IPS-20b (cell line): ENCODE data around the gene SLC39A11.

Experiments used
- H3K27ac ChIP-seq: one replicate; pipeline ENCODE4 v1.5.1; 2013; ENCODE audit warnings: low read length
- H3K27me3 ChIP-seq: 2 replicates; pipeline ENCODE4 v1.6.1; 2013; ENCODE audit warnings: mild to moderate bottlenecking, low read length, inconsistent platforms; ENCODE audit not compliant: insufficient read depth
- H3K36me3 ChIP-seq: 2 replicates; pipeline ENCODE4 v1.6.1; 2013; ENCODE audit warnings: low read depth, mild to moderate bottlenecking, inconsistent platforms, low read length, moderate library complexity; ENCODE audit not compliant: insufficient read depth
- H3K4me1 ChIP-seq: 2 replicates; pipeline ENCODE4 v1.6.1; 2013; ENCODE audit warnings: mild to moderate bottlenecking, control low read depth, inconsistent platforms, low read length, moderate library complexity; ENCODE audit not compliant: insufficient read depth
- H3K4me3 ChIP-seq: 2 replicates; pipeline ENCODE4 v1.5.1; 2013; ENCODE audit warnings: mild to moderate bottlenecking, low read length, inconsistent platforms
- H3K9ac ChIP-seq: 2 replicates; pipeline ENCODE4 v1.6.1; 2013; ENCODE audit warnings: low read depth, mild to moderate bottlenecking, inconsistent platforms, low read length, moderate library complexity
- H3K9me3 ChIP-seq: 2 replicates; pipeline ENCODE4 v1.6.1; 2013; ENCODE audit warnings: mild to moderate bottlenecking, low read depth, low read length, inconsistent platforms; ENCODE audit not compliant: insufficient read depth

SLC39A11 gene

DNA sequence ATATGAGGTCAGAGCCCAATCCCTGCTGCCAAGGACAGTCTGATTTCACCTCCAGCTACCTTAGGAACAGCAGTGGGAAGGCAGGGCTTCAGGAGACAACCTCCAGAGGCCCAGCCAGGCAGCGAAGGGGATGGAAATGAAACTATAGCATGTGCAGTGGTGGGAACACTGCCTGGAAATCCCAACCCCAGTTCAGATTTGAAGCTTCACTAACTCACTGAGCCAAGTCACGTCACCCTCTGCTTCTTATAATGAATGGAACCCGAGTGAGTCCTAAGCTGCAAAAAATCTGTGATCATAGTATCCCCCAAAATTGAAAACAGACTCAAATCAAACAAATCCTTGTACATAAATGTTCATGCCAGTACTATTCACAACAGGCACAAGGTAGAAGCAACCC is 36.0 kb upstream of the SLC39A11 start:
- H3K9ac ChIP-seq = no peak overlapping the region
- no peaks in the 10 kb centered on the region for H3K9me3 ChIP-seq
- H3K27ac ChIP-seq = no peak overlapping the region
- no peaks in the 10 kb centered on the region for H3K27me3 ChIP-seq
- peaks cover 17% of the 10 kb centered on the region; the same call in 1 of the 2 replicates for H3K4me1 ChIP-seq
- no peak overlapping the region for H3K4me3 ChIP-seq
- no peaks in the 10 kb centered on the region for H3K36me3 ChIP-seq

DNA sequence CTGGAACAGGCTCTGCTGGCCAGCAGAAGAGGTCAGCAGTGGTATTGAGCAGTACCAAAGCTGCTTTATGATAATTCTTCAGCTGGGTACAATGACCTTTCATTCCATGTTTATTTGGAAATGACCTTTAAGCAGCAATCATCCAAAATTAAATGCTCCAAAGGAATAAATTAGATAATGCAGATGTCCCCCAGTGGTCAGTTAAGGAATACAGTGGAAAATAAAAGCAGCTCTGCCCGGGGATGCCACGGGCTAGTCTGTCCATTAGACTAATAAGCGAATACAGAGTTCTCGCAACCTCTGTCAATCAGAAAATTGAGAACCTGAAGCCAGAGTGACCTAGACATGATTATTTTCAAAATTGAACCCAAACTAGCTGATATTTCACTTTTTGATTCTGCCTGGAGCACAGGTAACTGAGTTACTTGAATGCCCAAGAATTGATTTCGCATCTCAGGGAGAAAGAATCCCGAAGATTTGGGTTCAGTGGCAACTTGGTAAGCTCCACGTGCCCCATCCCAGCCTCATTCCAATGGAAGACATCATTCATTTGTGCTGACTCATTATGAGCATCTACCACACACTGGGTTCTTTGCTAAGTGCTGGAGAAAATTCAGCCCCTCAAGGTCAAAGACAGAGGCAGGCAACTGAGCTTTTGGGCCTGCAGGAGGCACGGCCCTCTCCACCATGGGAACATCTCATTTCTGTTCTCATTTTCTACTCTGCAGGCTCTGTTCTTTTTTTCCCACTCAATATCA is 34.4 kb upstream of the SLC39A11 start:
- Histone ChIP-seq H3K27me3 (no peaks in the 10 kb centered on the region), H3K4me1 (peaks cover 13% of the 10 kb centered on the region; the same call in 1 of the 2 replicates), H3K9me3 (no peaks in the 10 kb centered on the region), H3K27ac (no peak overlapping the region), H3K36me3 (no peaks in the 10 kb centered on the region), H3K4me3 (no peak overlapping the region), H3K9ac (no peak overlapping the region)

DNA sequence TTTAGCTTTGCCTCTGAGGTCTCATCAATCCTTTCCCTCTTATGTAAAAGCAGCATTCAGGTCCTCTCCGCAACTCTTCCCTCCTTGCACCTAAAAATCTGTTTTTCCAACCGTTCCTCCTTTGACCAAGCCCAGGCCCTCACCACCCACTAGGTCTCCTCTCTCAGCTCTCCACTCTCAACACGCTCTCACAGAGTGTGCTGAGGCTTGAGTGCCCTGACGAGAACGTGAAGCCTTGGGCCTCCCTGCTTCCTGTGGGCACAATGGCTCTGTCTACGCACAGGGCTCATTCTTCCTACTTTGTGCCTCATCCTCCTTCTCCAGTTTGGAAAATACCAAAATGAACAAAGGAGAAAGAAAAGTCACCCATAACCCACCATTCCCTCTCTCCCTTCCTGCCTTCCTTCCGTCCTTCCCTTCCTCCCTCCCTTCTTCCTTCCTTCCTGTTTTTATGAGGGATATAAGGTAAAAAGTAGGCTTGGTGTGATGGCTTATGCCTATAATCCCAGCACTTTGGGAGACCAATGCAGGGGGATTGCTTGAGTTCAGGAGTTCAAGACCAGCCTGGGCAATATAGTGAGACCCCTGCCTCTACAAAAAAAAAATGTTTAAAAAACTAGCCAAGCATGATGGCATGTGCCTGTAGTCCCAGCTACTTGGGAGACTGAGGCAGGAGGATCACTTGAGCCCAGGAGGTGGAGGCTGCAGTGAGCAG is 31.3 kb upstream of the SLC39A11 start:
- no peak overlapping the region for H3K9ac ChIP-seq
- H3K4me3 ChIP-seq = no peak overlapping the region
- H3K9me3 ChIP-seq = no peaks in the 10 kb centered on the region
- no peaks in the 10 kb centered on the region for H3K36me3 ChIP-seq
- H3K4me1 ChIP-seq = no peaks in the 10 kb centered on the region
- H3K27me3 ChIP-seq = no peaks in the 10 kb centered on the region
- H3K27ac ChIP-seq = no peak overlapping the region

DNA sequence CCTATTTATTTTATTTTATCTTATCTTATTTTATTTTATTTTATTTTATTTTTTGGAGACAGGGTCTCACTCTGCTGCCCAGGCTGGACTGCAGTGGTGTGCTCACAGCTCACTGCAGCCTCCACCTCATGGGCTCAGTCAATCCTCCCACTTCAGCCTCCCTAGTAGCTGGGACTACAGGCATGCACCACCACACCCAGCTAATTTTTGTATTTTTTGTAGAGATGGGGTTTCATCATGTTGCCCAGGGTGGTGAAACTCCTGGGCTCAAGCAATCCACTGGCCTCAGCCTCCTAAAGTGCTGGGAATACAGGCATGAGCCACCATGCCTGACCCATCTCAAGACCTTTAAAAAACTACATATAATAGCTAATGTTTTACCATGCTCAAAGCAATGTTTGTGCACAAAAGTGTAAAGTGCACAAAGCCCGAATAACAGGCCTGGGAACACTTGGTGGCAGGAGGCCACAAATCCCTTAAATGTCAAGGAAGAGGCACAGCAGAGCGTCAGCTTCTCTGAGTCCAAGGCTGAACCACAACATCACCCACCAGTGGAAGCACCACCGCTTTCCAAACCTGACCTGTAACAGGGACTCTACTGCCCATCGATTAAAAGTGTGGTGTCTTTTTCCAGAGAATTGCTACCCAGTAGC is 30.6 kb upstream of the SLC39A11 start:
- Histone ChIP-seq H3K9ac (no peak overlapping the region), H3K27me3 (no peaks in the 10 kb centered on the region), H3K4me3 (no peak overlapping the region), H3K27ac (no peak overlapping the region), H3K4me1 (no peaks in the 10 kb centered on the region), H3K9me3 (no peaks in the 10 kb centered on the region), H3K36me3 (no peaks in the 10 kb centered on the region)

DNA sequence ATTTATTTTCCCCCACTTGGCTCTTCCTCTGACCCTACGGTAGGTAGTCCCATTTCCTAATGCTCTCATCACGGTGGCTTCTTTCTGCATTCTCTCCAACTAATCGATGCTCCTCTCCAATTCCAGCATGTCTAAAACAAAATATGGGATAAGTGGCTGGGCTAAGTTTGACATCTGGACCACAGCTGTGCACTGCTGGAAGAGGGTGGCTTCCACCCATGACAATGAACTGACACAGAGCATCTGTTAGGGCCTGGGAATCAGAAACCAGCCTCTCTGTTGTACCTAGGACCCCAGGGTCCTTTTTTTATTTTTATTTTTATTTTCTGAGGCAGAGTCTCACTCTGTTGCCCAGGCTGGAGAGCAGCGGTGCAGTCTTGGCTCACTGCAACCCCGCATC is 29.0 kb upstream of the SLC39A11 start:
- H3K27me3 ChIP-seq = no peaks in the 10 kb centered on the region
- no peaks in the 10 kb centered on the region for H3K4me1 ChIP-seq
- H3K36me3 ChIP-seq = no peaks in the 10 kb centered on the region
- no peak overlapping the region for H3K4me3 ChIP-seq
- H3K9ac ChIP-seq = no peak overlapping the region
- H3K27ac ChIP-seq = no peak overlapping the region
- no peaks in the 10 kb centered on the region for H3K9me3 ChIP-seq

DNA sequence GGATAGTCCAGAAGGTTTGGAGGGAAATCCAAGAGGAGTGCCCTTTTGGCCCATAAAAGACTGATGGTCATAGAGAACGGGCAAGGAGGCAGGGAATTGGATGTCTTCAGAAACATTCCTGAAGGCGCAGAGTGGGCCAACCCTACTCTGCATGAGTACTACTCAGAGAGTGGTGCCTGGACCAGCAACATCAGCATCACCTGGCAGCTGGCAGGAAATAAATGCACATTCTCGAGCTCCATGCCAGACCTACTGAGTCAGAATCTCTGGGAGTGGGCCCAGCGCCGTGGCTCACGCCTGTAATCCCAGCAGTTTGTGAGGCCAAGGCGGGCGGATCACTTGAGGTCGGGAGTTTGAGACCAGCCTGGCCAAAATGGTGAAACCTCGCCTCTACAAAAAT is 27.1 kb upstream of the SLC39A11 start:
- H3K36me3 ChIP-seq = no peaks in the 10 kb centered on the region
- H3K27ac ChIP-seq = no peak overlapping the region
- H3K9me3 ChIP-seq = no peaks in the 10 kb centered on the region
- no peak overlapping the region for H3K9ac ChIP-seq
- H3K27me3 ChIP-seq = no peaks in the 10 kb centered on the region
- H3K4me1 ChIP-seq = no peaks in the 10 kb centered on the region
- no peak overlapping the region for H3K4me3 ChIP-seq

DNA sequence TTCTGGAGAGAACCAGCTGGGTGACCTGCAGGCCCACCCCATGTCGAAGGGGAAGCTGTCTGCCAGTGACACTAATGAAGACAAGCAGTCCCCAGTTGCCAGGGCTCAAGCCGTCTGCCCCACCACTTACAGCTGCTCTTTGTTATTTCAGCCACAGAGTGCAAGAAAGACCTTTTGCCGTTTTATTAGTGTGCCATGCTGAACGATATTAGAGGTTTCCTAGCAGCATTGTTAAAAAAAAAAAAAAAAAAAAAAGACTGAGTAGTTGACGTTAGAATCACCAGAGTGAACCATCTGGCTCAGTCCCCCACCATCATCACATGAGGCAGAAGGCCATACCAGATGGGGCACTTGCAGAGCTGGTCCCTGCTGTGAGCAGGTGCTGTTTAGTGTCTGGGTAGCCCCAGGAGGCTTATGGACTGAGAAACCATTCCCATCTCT is 26.5 kb upstream of the SLC39A11 start:
- Histone ChIP-seq H3K4me1 (no peaks in the 10 kb centered on the region), H3K4me3 (no peak overlapping the region), H3K36me3 (no peaks in the 10 kb centered on the region), H3K27ac (no peak overlapping the region), H3K27me3 (no peaks in the 10 kb centered on the region), H3K9ac (no peak overlapping the region), H3K9me3 (no peaks in the 10 kb centered on the region)

DNA sequence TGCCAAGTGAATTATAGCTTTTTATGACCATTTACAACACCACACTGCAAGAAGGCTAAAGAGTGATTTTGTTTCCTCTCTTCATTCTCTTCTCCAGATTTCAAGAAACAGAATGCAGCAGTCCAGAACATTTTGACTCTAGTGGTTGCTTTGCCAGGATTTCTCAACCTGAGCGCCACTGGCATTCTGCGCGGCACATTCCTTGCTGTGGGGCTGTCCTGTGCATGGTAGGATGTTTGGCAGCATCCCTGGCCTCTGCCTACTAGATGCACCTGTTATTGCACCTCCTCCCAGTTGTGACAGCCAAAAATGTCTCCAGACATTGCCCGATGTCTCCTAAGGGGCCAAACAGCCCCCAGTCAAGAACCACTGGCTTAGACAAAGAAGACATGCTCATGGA is 25.7 kb upstream of the SLC39A11 start:
- H3K27me3 ChIP-seq = no peaks in the 10 kb centered on the region
- H3K27ac ChIP-seq = no peak overlapping the region
- no peak overlapping the region for H3K4me3 ChIP-seq

DNA sequence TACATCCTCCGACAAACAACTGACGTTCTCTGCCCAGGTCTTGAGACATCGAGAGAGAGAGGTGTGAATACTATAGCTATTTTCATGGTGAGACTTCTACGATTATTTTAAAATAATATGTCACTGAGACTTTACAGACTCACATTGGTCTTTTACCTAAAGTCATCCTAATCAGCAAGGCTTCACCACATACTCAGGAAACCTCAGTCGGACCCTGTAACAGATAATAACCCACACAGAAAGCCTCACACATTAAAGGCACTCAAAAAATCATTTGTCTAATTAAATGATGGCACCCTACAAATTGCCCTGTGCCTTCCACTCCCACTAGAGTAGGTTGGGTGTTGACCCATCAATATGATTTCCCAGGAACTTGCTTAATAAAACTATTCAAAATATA is 19.8 kb upstream of the SLC39A11 start:
- Histone ChIP-seq H3K36me3 (no peaks in the 10 kb centered on the region), H3K9ac (no peak overlapping the region), H3K9me3 (no peaks in the 10 kb centered on the region), H3K4me3 (no peak overlapping the region), H3K27me3 (no peaks in the 10 kb centered on the region), H3K4me1 (no peaks in the 10 kb centered on the region), H3K27ac (no peak overlapping the region)

More for the DNA sequence above, 25.7 kb upstream of the SLC39A11 start:
- no peaks in the 10 kb centered on the region for H3K4me1 ChIP-seq
- H3K9ac ChIP-seq = no peak overlapping the region
- H3K9me3 ChIP-seq = no peaks in the 10 kb centered on the region
- no peaks in the 10 kb centered on the region for H3K36me3 ChIP-seq

DNA sequence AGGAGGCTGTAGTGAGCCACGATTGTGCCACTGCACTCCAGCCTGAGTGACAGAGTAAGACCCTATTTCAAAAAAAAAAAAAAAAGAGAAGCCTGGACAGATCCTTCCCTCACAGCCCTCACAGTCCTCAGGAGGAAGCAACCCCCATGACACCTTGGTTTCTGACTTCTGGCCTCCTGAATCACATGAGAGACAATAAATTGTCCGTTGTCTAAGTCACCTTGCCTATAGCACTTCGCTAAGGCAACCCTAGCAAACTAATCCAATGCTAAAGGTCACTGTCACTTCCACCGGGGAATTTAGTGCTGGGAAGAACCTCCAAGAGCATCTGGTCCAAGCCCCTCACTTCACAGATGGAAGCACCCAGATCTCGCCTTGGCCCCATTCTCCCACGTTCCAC is 18.9 kb upstream of the SLC39A11 start:
- Histone ChIP-seq H3K9ac (no peak overlapping the region), H3K27me3 (no peaks in the 10 kb centered on the region), H3K4me1 (no peaks in the 10 kb centered on the region), H3K9me3 (no peaks in the 10 kb centered on the region), H3K27ac (no peak overlapping the region), H3K4me3 (no peak overlapping the region), H3K36me3 (no peaks in the 10 kb centered on the region)

DNA sequence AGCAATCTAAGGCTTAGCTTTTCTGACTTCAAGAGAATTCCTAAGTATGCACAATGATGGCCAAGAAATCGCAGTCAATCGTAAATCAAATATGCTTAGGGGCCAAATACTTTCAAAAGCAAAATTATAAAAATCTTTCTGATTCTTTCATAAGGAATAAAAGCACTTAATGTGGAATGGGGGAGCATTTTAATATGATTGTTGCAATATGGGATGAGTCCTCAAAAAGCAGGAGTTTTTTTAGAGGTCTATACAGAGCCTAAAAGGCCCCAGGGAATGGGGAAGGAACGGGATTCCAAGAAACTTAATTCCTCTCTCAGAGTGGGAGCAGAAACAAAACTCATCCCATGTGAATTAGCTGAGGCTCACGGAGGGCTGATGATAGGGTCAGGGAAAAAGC is 14.7 kb upstream of the SLC39A11 start:
- Histone ChIP-seq H3K27me3 (no peaks in the 10 kb centered on the region), H3K4me3 (no peak overlapping the region), H3K9me3 (no peaks in the 10 kb centered on the region), H3K9ac (no peak overlapping the region), H3K27ac (no peak overlapping the region), H3K36me3 (no peaks in the 10 kb centered on the region), H3K4me1 (no peaks in the 10 kb centered on the region)

DNA sequence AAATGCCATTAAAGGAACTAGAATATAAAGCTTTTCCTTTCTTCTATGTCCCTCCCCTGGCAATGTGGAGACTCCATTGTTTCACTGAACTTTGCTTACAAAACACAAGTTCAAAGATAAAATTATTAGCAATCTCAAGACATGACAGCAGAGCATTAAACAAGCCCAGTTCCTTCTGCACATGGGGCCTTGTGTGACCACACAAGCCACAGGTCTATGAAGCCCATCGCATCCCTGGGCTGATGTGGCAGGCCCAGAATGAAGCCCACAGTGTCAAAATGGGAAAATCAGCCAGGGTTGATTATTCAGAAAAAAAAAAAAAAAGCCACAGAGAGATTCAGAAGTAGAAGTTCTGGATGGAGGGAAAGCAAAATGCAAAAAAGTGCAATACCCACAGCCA is 12.9 kb upstream of the SLC39A11 start:
- H3K9ac ChIP-seq = no peak overlapping the region
- no peak overlapping the region for H3K27ac ChIP-seq

More for the DNA sequence above, 12.9 kb upstream of the SLC39A11 start:
- Histone ChIP-seq H3K4me1 (no peaks in the 10 kb centered on the region), H3K27me3 (no peaks in the 10 kb centered on the region), H3K4me3 (no peak overlapping the region), H3K9me3 (no peaks in the 10 kb centered on the region), H3K36me3 (no peaks in the 10 kb centered on the region)
